NB4 (cell line): ENCODE measurements around the gene GLOD4.

Experiments
- MYC ChIP-seq: IDR thresholded peaks from 2 replicates; pipeline ENCODE4 v1.6.1; 2011; ENCODE audit warnings: low read depth, low read length
- POLR2A ChIP-seq: IDR thresholded peaks from 2 replicates; pipeline ENCODE4 v1.6.1; 2011; ENCODE audit warnings: mild to moderate bottlenecking; ENCODE audit not compliant: insufficient read length; ENCODE audit errors: extremely low read depth
- TF ChIP-seq, protein P1 (sequence below): IDR thresholded peaks from one replicate; pipeline ENCODE4 v1.5.1; 2012; ENCODE audit warnings: low read depth, low read length

DNA sequence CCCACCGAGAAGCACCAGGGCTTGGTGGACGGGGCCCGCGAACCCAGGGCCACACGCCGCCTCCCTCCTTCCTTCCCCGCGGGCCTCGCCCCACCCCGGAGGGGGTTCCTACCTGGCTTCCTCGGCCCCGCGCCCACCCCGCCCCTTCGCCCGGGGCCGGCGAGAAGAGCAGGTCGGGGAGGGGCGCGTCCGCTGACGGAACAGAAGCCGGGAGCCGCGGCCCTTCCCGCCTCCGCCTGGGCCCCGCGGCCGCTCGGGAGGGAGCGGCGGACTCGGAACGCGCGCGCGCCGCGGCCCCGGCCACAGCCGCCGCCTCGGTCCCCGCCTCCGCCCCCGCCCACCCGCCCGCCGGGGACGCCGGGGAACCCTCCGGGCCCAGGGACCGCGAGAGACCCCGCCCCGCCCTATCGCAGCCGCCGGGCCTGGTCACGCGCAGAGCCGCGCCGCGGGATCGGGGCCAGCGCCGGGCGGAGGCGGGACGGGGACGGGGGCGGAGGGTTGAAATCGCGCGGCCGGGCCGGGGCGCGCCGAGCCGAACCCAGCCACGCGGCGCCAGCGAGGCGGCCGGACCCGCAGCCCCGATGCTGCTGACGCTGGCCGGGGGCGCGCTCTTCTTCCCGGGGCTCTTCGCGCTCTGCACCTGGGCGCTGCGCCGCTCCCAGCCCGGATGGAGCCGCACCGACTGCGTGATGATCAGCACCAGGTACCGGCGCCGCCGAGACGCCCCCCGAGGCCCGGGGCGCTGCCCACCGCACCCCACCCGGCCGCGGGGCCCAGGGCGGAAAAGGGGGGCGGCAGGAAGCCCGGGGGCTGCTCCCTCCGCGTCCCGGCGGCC, 49.8 kb downstream of the GLOD4 start, which contains the start of gene TLCD3A:
- TF ChIP-seq POLR2A (no peak), MYC (no peak)
- TF ChIP-seq, protein P1, sequence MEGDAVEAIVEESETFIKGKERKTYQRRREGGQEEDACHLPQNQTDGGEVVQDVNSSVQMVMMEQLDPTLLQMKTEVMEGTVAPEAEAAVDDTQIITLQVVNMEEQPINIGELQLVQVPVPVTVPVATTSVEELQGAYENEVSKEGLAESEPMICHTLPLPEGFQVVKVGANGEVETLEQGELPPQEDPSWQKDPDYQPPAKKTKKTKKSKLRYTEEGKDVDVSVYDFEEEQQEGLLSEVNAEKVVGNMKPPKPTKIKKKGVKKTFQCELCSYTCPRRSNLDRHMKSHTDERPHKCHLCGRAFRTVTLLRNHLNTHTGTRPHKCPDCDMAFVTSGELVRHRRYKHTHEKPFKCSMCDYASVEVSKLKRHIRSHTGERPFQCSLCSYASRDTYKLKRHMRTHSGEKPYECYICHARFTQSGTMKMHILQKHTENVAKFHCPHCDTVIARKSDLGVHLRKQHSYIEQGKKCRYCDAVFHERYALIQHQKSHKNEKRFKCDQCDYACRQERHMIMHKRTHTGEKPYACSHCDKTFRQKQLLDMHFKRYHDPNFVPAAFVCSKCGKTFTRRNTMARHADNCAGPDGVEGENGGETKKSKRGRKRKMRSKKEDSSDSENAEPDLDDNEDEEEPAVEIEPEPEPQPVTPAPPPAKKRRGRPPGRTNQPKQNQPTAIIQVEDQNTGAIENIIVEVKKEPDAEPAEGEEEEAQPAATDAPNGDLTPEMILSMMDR, result no peak
